Stimulated activated CD8-positive, alpha-beta memory T cell treated with anti-CD3 and anti-CD28 coated beads, Interleukin-15, amount 100 ng/mL, for 4 hours (primary cell): ENCODE data around the gene SRMS.

Experiments used
- DNase-seq, 2 donors: peaks; one replicate each; pipeline ENCODE4 v3.0.0-alpha.2; 2020; ENCODE audit warnings: low read depth in 2 of 2

SRMS gene

DNA sequence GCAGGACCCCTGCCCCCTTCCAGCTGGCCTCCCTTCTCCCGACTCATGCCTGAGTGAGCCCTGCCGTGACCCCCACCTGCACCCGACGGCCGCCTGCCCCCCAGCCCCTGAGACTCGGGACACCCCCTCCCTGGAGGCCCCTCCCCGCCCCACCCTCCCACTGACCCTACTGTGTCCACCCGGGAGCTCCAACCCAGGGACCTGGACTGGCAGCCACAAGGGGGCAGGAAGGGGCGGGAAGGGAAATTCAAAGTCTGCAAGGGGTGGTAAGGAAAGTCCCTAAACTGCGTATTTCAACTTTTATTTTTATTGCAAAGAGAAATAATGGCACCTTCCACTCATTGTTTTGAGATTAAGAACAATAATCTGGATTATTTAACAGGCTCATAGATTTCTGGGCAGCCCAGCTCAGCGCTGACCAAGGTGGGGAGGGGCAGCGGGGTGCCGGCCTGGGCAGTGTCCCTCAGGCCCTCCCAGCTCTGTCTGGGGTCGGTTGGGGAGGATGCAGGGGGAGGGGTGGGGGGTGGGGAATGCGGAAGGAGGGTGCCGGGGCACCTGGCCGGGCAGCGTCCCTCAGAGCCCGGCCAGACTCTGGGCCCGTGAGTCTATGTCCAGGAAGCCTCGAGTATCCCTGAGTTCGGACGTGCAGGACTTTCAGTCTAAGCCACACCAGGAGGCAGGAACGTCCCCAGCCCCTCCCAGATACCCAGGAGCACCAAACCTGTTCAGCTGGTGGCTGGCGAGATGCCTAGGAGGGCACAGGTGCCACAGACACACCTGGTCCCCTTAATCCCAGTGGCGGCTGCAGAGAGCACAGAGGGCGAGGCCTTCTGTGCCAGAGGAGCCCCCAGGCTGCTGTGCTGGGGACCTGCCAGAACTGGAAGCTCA, 9.1 kb downstream of the SRMS start:
- no peak for DNase-seq

DNA sequence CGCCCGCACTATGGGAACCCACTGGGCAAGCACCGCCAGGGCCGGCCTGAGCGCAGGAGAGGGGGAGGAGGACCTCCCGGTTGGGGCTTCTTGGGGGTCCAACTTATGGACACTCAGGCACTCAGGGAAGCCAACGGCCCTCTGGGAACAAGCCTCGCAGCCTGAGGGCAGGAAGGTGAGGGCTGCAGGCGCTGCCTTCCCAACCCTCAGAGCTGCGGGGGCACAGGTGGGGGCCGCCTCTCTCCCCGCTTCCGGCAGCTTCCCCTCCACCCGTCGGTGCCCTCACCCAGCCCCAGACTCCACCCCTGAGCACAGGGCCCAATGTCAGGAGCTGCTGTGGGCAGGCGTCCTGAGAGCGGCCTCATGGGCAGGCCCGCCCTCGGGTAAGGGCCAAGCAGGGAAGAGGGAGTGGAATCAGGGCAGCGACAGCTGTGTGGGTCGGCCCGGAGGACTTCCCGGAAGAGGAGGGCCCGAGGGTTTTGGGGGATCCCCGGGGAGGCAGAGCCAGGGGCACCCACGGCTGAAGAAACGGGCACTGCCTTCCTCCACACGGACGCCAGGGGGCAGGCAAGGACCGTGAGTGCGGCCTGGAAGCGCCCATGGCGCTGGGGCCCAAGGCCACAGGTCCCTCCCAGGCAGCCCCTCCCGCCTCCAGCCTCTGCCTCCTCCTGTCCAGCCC, 9.9 kb downstream of the SRMS start:
- DNase-seq = peak; percentile 85 to 86

DNA sequence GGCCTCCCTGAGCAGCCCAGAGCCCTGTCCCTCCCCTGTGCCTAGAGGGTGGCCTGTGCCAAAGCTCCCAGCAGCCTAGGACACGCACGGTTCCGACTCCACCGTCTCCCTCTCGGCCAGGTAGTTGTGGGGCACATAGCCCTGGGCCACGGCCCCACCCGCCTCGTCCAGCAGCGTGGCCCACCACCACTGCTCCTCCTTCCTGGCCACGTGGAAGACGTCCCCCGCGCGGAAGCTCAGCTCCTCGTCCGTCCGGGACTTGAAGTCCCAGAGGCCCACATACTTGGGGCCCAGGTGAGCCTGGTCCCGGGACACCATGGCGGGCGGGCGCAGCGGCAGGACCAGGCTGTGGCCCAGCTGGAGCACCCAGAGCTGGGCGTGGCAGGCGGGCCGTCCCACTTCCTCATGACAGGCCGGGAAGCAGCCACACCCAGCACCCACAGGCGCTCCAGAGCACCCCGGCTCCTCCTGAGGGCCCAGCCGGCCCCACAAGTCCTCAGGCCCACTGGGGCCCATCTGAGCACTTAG, 10.5 kb downstream of the SRMS start, which contains the start of gene PTK6:
PTK6 (minus strand) TSS at position 380 of the 528 bp plus-strand sequence; CDS start at position 318, 62 bp downstream.
- DNase-seq = no peak

DNA sequence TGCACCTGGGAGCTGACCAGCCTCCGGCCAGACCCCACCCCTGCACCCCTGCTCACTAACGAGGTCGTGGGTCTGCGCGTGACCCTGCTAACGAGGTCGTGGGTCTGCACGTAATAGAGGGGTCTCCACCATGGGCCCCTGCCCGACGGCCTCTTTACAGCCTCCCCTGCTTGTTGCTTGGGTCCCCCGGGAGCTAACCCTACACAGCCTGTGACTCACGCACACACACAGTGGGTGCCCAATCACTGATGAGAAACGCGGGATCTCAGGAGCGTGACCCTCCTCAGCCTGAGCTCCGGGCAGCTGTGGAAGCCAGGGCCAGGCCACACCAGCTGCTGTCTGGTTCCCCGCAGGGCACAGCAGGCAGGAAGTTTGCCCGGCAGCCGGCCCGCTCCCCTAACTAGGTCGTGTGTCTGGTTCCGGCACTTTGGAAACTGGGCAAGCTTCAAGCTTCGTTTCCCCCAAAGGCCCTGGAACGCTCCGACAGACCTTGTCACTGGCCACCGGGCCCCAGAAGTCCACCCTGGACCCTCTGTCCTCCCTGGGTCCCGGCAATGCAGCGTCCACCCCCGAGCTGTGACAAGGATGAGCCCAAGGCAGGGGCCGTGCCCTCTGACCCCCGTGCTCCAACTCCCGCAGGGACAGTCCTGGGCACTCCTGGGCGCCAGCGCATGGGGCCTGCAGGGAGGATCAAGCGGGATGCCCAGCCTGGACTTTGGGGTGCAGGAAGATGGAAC, 11.1 kb downstream of the SRMS start:
- DNase-seq = no peak

DNA sequence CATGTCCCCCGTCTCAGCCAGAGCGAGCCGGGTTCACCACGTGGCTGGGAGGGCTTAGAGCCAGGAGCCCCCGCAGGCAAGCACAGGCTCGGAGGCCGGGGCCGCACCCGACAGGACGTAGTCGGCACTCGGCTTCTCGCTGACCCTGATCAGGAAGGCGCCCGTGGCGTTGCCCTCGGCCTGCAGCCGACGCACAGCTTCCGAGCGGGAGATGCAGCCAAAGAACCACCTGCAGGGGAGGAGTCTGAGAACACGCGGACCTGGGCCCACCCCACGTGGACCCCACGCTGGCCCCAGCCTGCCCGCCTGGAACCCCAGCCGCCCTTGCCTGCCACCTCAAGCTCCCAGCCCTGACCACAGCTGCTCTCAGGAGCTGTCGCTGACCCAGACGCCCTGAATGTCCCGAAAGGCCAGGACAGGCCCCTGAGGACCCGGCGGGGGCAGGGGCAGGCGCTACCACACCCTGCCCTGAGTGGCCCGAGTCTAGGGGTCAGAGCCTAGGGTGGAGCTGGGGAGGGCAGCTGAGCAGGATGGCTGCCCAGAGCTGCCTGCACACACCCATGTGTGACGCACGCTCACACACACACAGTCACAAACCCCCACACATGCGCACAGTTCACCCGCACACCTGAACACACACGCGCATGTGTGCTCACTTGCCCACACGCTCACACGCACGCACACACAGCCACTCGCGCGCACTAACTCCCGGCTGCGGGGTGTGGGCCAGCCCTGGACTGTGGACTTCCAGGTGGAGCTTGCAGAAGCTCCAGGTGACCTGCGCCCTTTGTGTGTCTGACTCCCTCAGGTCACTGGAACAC, 12.5 kb downstream of the SRMS start:
- no peak for DNase-seq

DNA sequence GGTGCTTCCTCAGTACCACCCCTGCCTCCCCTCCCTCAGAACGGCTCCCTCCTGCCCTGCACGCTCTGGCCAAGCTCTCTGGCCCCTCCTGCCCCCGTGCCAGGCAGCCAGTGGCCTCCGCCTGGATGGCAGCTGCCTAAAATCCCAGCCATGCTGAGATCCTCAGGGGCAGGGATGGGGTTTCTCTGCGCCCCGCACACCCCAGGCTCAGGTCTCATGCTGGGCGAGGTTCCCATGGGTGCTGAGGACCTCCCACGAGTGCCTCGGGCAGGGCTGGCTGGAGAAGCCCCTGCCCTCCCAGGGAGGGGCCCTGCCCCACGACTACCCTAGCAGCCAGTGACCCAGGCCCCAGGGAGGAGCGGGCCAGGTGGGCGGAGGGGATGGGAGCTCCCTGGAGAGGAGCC, 13.1 kb downstream of the SRMS start:
- no peak for DNase-seq

DNA sequence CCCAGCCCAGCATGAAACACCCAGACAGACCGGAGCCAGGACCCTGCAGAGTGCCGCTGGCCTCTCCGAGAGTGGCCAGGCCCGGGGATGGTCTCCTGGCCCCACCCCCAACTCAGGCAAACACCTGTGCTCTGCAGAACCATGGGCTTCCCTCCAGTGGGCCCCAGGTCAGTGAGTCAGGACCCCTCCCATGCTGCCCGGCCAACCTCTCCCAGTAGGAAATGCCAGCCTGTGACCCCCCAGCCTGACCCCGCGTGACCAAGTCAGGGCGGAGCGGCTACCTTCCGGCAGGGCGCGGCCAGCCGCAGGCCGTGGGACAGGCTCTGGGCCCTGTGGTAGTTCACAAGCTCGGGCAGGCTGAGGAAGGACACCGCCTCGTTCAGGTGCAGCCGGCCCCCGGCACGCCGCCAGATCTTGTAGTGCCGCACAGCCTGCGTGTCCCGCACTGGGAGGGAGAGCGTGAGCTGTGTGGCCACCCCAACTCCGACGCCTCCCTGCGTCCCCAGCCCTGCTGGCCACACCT, 13.6 kb downstream of the SRMS start:
- DNase-seq = no peak

DNA sequence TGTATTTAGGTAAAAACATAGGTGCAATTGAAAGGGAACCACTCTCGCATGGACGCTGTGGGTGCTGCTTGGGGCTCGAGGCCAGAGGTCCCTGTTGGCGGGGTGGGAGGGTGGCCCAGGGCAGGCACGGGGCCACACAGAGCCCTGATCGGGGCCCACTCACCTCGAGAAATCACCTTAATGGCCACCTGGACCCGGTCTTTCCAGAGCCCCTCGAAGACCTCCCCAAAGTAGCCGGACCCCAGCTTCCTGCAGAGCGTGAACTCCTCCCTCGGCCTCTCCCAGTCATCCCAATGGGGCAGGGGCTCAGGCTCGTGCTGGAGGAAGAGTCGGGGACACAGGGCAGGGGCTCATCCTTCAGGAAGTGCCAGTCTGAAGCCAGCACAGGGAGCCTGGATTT, 14.2 kb downstream of the SRMS start:
- DNase-seq = no peak

DNA sequence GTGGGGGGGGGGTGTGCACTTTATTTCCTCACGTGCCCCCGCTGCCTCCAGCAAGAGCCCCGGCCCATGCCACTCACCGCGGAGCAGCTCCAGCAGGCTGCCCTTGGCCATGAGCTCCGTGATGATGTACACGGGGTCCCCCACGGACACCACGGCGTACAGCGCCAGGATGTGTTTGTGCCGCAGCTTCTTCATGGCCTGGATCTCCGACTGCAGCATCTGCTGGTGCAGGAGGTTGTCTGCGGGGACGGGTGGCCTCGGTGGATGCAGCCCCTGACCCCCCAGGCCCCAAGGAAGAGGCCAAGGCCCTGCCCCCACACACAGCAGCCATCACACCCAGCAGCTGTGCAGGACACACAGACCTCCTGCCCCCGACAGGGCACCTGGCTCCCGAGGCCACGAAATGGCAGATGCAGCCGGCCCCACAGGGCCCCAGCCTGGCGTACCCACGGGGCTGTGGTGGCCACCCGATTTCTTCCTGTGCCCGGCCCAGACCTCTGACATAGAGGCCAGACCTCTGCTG, 15.0 kb downstream of the SRMS start:
- DNase-seq = no peak

DNA sequence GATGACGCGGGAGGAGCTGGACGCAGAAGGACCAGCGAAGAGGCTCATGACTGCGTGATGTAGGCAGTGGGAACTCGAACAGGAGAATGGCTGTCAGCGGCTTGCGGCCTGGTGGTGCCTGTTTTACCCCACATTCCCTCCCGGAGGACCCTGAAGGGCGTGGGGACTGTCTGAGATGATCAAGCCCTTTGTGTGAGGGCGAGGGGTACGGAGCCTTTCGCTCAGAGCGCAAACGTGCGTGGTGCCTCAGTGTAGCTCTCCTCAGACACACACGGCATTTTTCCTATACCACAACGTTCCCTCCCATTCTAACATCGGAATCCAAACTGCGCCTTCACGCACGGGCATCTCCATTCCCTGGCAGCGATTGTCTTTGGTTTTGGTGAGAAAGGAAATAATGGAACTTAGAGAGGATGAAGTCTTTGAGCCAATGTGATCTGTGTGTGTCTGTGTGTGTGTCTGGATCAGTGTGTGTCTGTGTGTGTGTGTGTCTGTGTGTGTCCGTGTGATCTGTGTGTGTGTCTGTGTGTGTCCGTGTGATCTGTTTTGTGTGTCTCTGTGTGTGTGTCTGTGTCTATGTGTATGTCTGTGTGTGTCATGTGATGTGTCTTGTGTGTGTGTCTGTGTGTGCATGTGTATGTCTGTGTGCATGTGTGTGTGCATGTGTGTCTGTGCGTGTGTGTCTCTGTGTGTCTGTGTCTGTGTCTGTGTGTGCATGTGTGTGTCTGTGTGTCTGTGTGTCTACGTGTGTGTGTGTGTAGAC, 15.7 kb downstream of the SRMS start:
- DNase-seq = no peak

DNA sequence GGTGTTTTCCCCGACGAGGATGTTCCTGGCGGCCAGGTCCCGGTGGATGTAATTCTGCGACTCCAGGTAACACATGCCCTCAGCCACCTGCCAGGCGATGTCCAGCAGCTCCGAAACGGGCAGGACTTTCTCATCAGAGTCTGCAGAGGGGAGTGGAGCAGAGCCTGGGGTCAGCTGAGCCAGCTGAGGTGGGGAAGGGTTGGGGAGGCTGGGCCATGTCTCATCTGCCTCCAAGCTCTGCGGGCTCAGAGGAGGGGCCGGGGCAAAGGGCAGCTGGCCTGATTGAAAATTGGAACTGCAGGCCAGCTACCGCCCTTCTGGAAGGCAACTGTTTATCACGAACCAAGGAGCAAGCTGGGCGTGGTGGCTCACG, 16.8 kb downstream of the SRMS start:
- DNase-seq = no peak

DNA sequence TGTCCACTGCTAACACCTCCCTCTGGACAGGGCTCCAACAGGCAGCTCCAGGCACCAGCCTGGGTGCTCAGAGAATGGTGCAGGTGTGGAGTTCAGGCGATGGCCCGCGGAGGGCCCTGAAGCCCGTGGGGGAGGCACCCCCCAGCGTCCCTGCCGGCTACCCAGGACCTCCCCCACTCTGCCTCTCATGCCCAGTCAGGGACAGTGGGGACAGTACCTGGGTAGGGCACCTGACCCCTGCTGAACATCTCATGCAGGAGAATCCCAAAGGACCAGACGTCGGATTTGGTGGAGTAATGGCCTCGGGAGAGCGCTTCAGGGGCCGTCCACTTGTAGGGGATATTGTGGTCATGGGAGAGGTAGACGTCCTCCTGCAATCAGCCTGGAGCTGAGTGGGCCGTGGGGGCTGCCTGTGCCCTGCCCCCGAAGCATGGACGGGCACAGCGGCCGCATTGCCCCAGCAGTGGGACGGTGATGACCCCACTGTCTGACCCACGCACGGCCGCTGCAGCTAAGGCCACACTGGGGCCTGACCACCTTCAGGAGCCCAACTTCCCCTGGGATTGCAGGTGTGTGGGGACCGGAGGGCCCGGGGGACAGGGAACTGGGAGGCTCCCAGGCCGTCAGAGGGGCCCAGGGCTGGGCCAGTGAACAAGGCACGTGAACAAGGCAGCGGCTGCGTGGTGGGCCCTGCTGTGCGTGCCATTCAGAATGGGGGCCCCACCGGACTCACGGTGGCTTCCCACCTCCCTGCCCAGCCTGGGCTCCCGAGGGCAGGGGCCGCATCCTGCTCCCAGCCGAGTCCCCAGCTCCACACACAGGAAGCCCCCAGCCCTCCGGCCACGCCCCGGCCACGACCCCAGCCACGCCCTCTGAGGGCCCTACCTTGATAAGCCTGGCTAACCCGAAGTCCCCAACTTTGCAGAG, 17.4 kb downstream of the SRMS start:
- DNase-seq = no peak

DNA sequence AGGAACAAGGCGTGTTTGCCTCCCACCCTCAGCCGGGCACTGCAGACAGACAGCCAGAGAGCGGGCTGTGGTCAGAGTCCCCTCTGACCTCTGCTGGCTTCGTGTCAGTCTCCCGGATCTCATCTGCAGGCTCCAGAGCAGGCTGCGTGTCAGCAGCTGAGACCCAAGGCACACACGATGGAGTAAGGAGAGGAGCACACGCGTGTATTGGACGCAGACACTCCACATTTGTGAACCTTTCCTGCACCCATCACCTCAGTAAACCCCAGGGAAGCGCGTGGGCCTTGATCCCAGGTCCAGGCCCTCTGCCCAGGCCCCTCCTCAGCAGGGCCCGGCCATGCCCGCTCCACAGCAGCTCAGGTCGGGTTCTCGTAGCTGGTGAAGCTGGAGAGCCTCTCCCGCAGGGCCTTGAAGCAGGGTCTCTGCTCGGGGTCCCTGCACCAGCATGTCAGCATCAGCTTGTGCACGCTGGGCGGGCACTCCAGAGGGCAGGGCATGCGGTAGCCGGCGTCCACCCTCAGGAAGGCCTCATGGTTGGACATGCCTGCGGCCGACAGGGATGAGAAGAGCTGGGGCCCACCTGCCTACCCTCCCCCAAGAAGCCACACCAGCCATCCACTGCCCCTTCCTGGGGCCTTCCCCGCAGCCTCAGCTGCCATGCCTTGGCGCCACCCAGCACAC, 18.2 kb downstream of the SRMS start:
- no peak for DNase-seq

DNA sequence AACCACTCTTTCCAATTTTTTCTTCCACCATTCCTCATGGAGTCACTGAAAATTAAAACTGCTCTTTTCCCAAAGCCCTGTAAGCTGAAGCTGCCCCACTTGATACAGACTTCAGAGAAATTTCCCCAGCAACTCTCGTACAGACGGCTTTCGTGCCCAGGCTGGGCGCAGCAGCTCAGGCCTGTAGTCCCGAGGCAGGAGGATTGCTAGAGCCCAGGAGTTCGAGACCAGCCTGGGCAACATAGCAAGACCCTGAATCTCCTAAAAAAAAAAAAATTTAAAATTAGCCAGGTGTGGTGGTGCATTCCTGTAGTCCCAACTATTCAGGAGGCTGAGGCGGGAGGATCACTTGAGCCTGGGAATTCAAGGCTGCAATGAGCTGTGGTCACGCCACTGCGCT, 20.4 kb downstream of the SRMS start:
- DNase-seq = no peak

DNA sequence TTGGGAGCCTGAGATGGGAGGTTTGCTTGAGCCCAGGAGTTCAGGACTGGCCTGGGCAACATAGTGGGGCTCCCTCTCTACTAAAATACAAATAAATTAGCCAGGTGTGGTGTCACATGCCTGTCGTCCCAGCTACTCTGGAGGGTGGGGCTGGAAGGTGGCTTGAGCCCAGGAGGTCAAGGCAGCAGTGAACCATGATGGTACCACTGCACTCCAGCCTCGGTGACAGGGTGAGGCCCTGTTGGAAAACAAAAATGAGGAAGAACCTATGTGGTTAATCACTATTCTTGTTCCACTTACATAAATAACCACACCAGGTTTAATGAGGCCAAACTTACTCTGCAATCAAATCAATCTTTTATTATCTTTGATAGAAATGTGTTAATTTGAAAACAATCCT, 21.6 kb downstream of the SRMS start:
- DNase-seq = no peak

DNA sequence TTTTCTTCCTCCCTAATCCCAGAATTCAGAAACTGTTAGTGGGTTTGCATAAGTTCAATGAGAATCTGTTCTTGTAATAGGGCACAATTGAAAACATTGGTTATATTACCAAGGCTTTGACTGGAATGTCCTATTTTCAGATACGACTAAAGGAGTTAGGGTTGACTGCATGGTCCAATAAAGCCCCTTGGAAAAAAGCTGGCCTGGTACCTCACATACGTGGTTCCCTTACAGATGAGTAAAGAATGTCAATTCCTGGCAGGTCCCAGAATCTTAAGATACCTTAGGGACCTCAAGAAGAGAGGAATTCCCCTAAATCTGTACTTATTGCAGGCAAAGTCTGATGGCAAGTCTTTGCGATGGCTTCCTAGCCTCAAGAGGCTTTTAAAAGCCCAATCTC, 22.4 kb downstream of the SRMS start:
- no peak for DNase-seq

DNA sequence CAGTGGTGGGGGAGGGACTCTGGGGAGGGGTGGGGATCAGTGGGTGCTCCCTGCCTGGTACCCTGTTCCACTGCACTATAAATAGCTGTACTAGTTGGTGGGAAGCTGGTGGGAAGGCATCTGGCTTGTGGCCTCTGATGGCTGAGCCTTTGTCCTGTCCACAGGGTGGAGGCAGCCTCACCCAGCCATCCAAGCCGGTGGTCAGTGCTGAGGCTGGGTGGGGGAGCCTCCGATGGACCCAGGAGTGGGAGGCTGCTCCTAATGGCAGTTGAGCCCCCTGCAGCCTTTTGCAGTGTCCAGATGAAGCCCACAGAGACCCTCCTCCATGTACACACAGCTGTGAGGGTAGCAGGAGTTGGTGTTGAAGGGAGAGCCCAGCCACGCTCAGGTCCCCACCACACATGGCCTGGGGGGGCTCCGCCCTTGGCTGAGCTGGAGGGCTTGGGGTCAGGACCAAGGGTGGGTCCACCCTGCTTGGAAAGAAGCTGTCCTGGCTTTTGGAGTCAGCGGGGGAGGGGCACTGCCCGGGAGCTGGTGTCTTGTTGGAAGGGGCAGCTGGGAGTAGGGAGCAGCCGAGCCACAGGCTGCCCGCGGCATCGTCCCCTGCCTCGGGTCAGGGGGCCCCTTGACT, 24.5 kb downstream of the SRMS start:
- no peak for DNase-seq
